IMR-90 (cell line): Measurements from ENCODE around the gene NUP93. TPM values are rescaled to one million over a fixed set of nuclear protein-coding genes. Genes with fewer than 3 reads are reported as not detected.

Source experiments
- ATAC-seq: fragments of 200-7000 bp; cut with Tn5 transposase; 2 replicates; pipeline ENCODE4 v1.9.1; 2020; ENCODE audit warnings: low read depth, mild to moderate bottlenecking, moderate library complexity
- BruUV-seq: library from RNA; stranded (reverse); fragments of 400-500 nt; replicated peaks from 2 replicates; lab custom pipeline; 2021; lab: Mats Ljungman, UMichigan
- CTCF ChIA-PET: fragments of 300-600 bp; formaldehyde crosslinking; extraction: SDS; loops from one replicate; lab custom pipeline; 2021; ENCODE audit warnings: antibody characterized with exemption; lab: Yijun Ruan, JAX
- POLR2A ChIA-PET: fragments of 300-600 bp; sonication (Branson Sonifier 250); formaldehyde crosslinking; loops from one replicate; lab custom pipeline; 2022; ENCODE audit warnings: antibody characterized with exemption; ENCODE audit not compliant: unreplicated experiment; lab: Charles Lee
- DNase-seq: peaks from one replicate; pipeline ENCODE4 v3.0.0; 2013
- H2AFZ ChIP-seq: replicated peaks from 2 replicates; pipeline ENCODE3; 2013; ENCODE audit warnings: low read length, mild to moderate bottlenecking; ENCODE audit not compliant: poor library complexity
- H2AK5ac ChIP-seq: 2 replicates; pipeline ENCODE4 v1.6.1; 2013; ENCODE audit warnings: low read depth, low read length, inconsistent platforms
- H2AK9ac ChIP-seq: replicated peaks from 2 replicates; pipeline ENCODE3; 2013; ENCODE audit warnings: mild to moderate bottlenecking, low read depth, low read length, moderate library complexity; ENCODE audit not compliant: poor library complexity
- H2BK120ac ChIP-seq: 2 replicates; pipeline ENCODE4 v1.6.1; 2013; ENCODE audit warnings: low read depth, low read length, inconsistent platforms
- H2BK15ac ChIP-seq: 3 replicates; pipeline ENCODE4 v1.6.1; 2013; ENCODE audit warnings: low read depth, low read length, inconsistent platforms
- H2BK20ac ChIP-seq: 2 replicates; pipeline ENCODE4 v1.6.1; 2013; ENCODE audit warnings: low read depth, mild to moderate bottlenecking, inconsistent platforms, low read length, moderate library complexity
- H2BK5ac ChIP-seq: 2 replicates; pipeline ENCODE4 v1.6.1; 2013; ENCODE audit warnings: mild to moderate bottlenecking, low read depth, low read length, inconsistent platforms; ENCODE audit not compliant: poor library complexity, severe bottlenecking
- H3K14ac ChIP-seq: replicated peaks from 2 replicates; pipeline ENCODE4 v1.6.1; 2013; ENCODE audit warnings: low read depth, low read length, inconsistent platforms
- H3K18ac ChIP-seq: 2 replicates; pipeline ENCODE4 v1.6.1; 2013; ENCODE audit warnings: low read depth, low read length, control low read depth
- H3K23ac ChIP-seq: 2 replicates; pipeline ENCODE4 v1.6.1; 2013; ENCODE audit warnings: low read depth, low read length, inconsistent platforms
- H3K27ac ChIP-seq: 2 replicates; pipeline ENCODE4 v1.5.1; 2013; ENCODE audit warnings: mild to moderate bottlenecking, control low read depth, low read length; ENCODE audit not compliant: insufficient read depth
- H3K27me3 ChIP-seq: 2 replicates; pipeline ENCODE4 v1.6.1; 2013; ENCODE audit warnings: low read length; ENCODE audit not compliant: control insufficient read depth, insufficient read depth
- H3K36me3 ChIP-seq: 2 replicates; pipeline ENCODE4 v1.6.1; 2013; ENCODE audit warnings: low read length, mixed read lengths; ENCODE audit not compliant: control insufficient read depth, insufficient read depth
- H3K4ac ChIP-seq: 2 replicates; pipeline ENCODE4 v1.6.1; 2013; ENCODE audit warnings: low read depth, low read length, inconsistent platforms
- H3K4me1 ChIP-seq: 2 replicates; pipeline ENCODE4 v1.6.1; 2013; ENCODE audit warnings: low read length, mixed read lengths; ENCODE audit not compliant: control insufficient read depth, insufficient read depth
- H3K4me2 ChIP-seq: 2 replicates; pipeline ENCODE4 v1.6.1; 2013; ENCODE audit warnings: low read depth, mild to moderate bottlenecking, control low read depth, low read length, moderate library complexity
- H3K4me3 ChIP-seq: 2 replicates; pipeline ENCODE4 v1.5.1; 2013; ENCODE audit warnings: low read depth, mild to moderate bottlenecking, control low read depth, low read length, moderate library complexity; ENCODE audit not compliant: insufficient read depth
- H3K56ac ChIP-seq: 2 replicates; pipeline ENCODE4 v1.6.1; 2013; ENCODE audit warnings: low read length, inconsistent platforms; ENCODE audit not compliant: insufficient read depth; ENCODE audit errors: extremely low read depth
- H3K79me1 ChIP-seq, 2 experiments: 2 replicates each; pipeline ENCODE4 v1.6.1; 2013; ENCODE audit warnings: low read length in 2 of 2, inconsistent platforms in 1 of 2, low read depth in 1 of 2
- H3K9ac ChIP-seq: 2 replicates; pipeline ENCODE4 v1.6.1; 2013; ENCODE audit warnings: low read depth, low read length, control low read depth
- H3K9me1 ChIP-seq: 2 replicates; pipeline ENCODE4 v1.6.1; 2013; ENCODE audit warnings: low read length, inconsistent platforms; ENCODE audit not compliant: insufficient read depth
- H3K9me3 ChIP-seq: 2 replicates; pipeline ENCODE4 v1.6.1; 2013; ENCODE audit warnings: low read length; ENCODE audit not compliant: control insufficient read depth, insufficient read depth
- H4K20me1 ChIP-seq: 2 replicates; pipeline ENCODE4 v1.6.1; 2013; ENCODE audit warnings: low read length, inconsistent platforms; ENCODE audit not compliant: insufficient read depth
- H4K5ac ChIP-seq: 2 replicates; pipeline ENCODE4 v1.6.1; 2013; ENCODE audit warnings: mild to moderate bottlenecking, low read depth, low read length, control low read depth
- H4K8ac ChIP-seq, 2 experiments: 2 replicates each; pipeline ENCODE4 v1.6.1; 2013; ENCODE audit warnings: low read depth in 2 of 2, low read length in 2 of 2, control low read depth in 1 of 2, inconsistent platforms in 1 of 2
- H4K91ac ChIP-seq: 2 replicates; pipeline ENCODE4 v1.6.1; 2013; ENCODE audit warnings: low read depth, low read length, inconsistent platforms; ENCODE audit not compliant: insufficient read depth
- BHLHE40 ChIP-seq: fragments of 150-350 bp; IDR thresholded peaks from 2 replicates; pipeline ENCODE4 v1.6.1; 2016; ENCODE audit warnings: mild to moderate bottlenecking, low read depth, low read length
- CEBPB ChIP-seq: IDR thresholded peaks from 2 replicates; pipeline ENCODE4 v1.6.1; 2012; ENCODE audit warnings: low read depth, low read length, improper control_type of control experiment
- CHD1 ChIP-seq: IDR thresholded peaks from 2 replicates; pipeline ENCODE4 v1.6.1; 2012; ENCODE audit warnings: low read depth, low read length, improper control_type of control experiment
- CTCF ChIP-seq: conservative IDR thresholded peaks from 2 replicates; pipeline ENCODE4 v1.5.1; 2012; ENCODE audit warnings: mild to moderate bottlenecking, low read depth, low read length, improper control_type of control experiment
- FOS ChIP-seq: fragments of 150-350 bp; IDR thresholded peaks from 2 replicates; pipeline ENCODE4 v1.6.1; 2016; ENCODE audit warnings: low read depth, low read length
- MAFK ChIP-seq: IDR thresholded peaks from 2 replicates; pipeline ENCODE4 v1.6.1; 2012; ENCODE audit warnings: low read depth, low read length, improper control_type of control experiment
- MAZ ChIP-seq: IDR thresholded peaks from 2 replicates; pipeline ENCODE4 v1.6.1; 2012; ENCODE audit warnings: low read depth, mild to moderate bottlenecking, low read length, improper control_type of control experiment, moderate library complexity, borderline replicate concordance
- MXI1 ChIP-seq: IDR thresholded peaks from 2 replicates; pipeline ENCODE4 v1.6.1; 2012; ENCODE audit warnings: low read depth, mild to moderate bottlenecking, low read length, moderate library complexity, borderline replicate concordance
- NFE2L2 ChIP-seq: fragments of 150-350 bp; IDR thresholded peaks from 2 replicates; pipeline ENCODE4 v1.6.1; 2016; ENCODE audit warnings: low read depth, mild to moderate bottlenecking, low read length
- POLR2A ChIP-seq: IDR thresholded peaks from 2 replicates; pipeline ENCODE4 v1.6.1; 2012; ENCODE audit warnings: mild to moderate bottlenecking, low read depth, low read length
- RAD21 ChIP-seq: IDR thresholded peaks from 2 replicates; pipeline ENCODE4 v1.6.1; 2012; ENCODE audit warnings: low read length, improper control_type of control experiment
- RCOR1 ChIP-seq: IDR thresholded peaks from 2 replicates; pipeline ENCODE4 v1.6.1; 2012; ENCODE audit warnings: mild to moderate bottlenecking, low read length, improper control_type of control experiment; ENCODE audit not compliant: insufficient replicate concordance
- RFX5 ChIP-seq: IDR thresholded peaks from 2 replicates; pipeline ENCODE4 v1.8.0; 2012; ENCODE audit warnings: low read depth, mild to moderate bottlenecking, low read length, moderate library complexity
- SMC3 ChIP-seq: fragments of 150-350 bp; IDR thresholded peaks from 2 replicates; pipeline ENCODE4 v1.6.1; 2016; ENCODE audit warnings: low read depth, mild to moderate bottlenecking, antibody characterized with exemption, low read length, moderate library complexity
- WGBS, 2 experiments: methylation state at CpG; one replicate each; pipeline versions ENCODE4 v1.1.5 to v1.1.7; 2013; ENCODE audit warnings: missing lambda C conversion rate in 2 of 2; ENCODE audit not compliant: insufficient read length in 1 of 2; ENCODE audit errors: extremely low coverage in 2 of 2; 5-methylcytosine and 5-hydroxymethylcytosine counted together
- dilution Hi-C: fragments of 300-500 bp; cut with HindIII; formaldehyde crosslinking; loops from one replicate; pipeline ENCODE4 v1.14.3; 2018; ENCODE audit warnings: low sequenced_read_pairs; ENCODE audit not compliant: unreplicated experiment
- in situ Hi-C: fragments of 300-500 bp; cut with MboI; formaldehyde crosslinking; loops from 3 replicates; pipeline ENCODE4 v1.14.3; 2019; ENCODE audit warnings: low sequenced_read_pairs, inconsistent platforms, mixed read lengths
- intact Hi-C: fragments of 100-400 bp; cut with micrococcal nuclease; formaldehyde crosslinking; loops from 2 replicates; pipeline ENCODE4 v1.10.0; 2022
- polyA plus RNA-seq, 3 experiments: library from polyadenylated mRNA; depleted of rRNA; stranded (reverse); fragments of >200 nt; gene quantifications; 2 replicates each; pipeline ENCODE4 v1.2.3, GENCODE V29; 2012; ENCODE audit warnings: low replicate concordance in 1 of 3
- total RNA-seq: library from RNA; depleted of rRNA; stranded (reverse); fragments of >200 nt; gene quantifications from 2 replicates; pipeline ENCODE4 v1.2.3, GENCODE V29; 2012
- TF ChIP-seq, protein P1 (sequence below): fragments of 150-350 bp; IDR thresholded peaks from 2 replicates; pipeline ENCODE4 v1.6.1; 2017; ENCODE audit warnings: mild to moderate bottlenecking, antibody characterized with exemption, low read length, low read depth
- TF ChIP-seq, protein P2 (sequence below): fragments of 150-350 bp; IDR thresholded peaks from 2 replicates; pipeline ENCODE4 v1.6.1; 2016; ENCODE audit warnings: low read depth, mild to moderate bottlenecking, low read length, moderate library complexity, borderline replicate concordance

NUP93 gene
- total and polyA plus RNA-seq, 2 of the 4 experiments (the other 2 are of a cell fraction) = 54.6 to 72.6 TPM

DNA sequence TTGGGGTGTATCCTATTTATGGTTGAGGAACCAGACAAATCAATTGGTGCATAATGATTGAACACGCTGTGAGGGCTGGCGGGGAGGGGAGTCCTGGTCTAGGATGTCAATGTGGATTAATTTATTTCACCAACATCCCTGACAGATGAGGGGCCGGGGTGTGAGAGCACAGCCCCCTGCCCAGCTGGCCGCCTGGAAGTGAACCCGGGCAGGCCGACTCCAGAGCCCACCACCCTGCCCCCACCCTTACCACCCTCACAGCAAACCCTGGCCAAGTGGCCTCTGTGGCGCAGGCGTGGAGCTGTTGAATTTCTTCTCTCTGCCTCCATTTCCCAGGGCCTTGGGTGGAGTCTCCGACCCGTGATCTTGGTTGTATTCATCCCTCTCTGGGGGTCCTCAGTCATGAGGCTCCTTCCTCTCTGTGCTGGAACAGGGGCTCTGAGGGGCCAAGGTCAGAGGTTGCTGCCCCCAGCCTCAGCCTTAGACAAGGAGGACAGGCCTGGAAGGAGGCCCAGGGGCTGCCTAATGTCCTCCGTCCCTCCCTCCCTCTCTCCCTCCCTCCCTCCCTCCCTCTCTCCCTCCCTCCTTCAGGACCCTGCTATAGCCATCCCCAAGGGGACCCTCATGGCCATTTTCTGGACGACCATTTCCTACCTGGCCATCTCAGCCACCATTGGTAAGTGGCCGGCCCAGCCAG is 147.7 kb downstream of the NUP93 start:
- Histone ChIP-seq H2AK5ac (no peak overlapping the region), H2BK20ac (no peak overlapping the region), H4K20me1 (no peaks in the 10 kb centered on the region), H2AK9ac (no peak overlapping the region), H2BK120ac (no peak overlapping the region), H2BK5ac (no peak overlapping the region), H3K14ac (no peak overlapping the region), H3K4ac (no peak overlapping the region), H3K36me3 (no peaks in the 10 kb centered on the region), H3K27ac (no peak overlapping the region), H3K9me1 (no peaks in the 10 kb centered on the region; the same call in 1 of the 2 replicates), H3K4me1 (no peaks in the 10 kb centered on the region), H3K9me3 (no peaks in the 10 kb centered on the region), H3K27me3 (peaks cover 17% of the 10 kb centered on the region; the same call in 1 of the 2 replicates), H3K79me1 (no peaks in the 10 kb centered on the region), H3K4me2 (no peak overlapping the region), H3K9ac (no peak overlapping the region), H4K5ac (no peak overlapping the region), H3K18ac (no peak overlapping the region), H3K4me3 (no peak overlapping the region), H3K56ac (no peak overlapping the region), H4K91ac (no peak overlapping the region), H3K23ac (no peak overlapping the region), H2AFZ (no peak overlapping the region), H2BK15ac (no peak overlapping the region), H4K8ac (no peak overlapping the region)
- DNase-seq = no peak
- BruUV-seq = no TSS peak
- no peak for ATAC-seq
- in situ Hi-C loops = no loop called here
- dilution Hi-C loops = no loop called here
- WGBS, 2 experiments = no CpG with 5 or more reads among the region's 13 CpGs
- POLR2A ChIA-PET = no interaction called here
- CTCF ChIA-PET = no interaction called here
- TF ChIP-seq RFX5 (no peak), CHD1 (no peak), MAZ (no peak), RCOR1 (no peak), CTCF (no peak), CEBPB (no peak), POLR2A (no peak), NFE2L2 (no peak), MAFK (no peak), RAD21 (no peak), SMC3 (no peak), BHLHE40 (no peak), MXI1 (no peak), FOS (no peak)
- TF ChIP-seq, protein P1, sequence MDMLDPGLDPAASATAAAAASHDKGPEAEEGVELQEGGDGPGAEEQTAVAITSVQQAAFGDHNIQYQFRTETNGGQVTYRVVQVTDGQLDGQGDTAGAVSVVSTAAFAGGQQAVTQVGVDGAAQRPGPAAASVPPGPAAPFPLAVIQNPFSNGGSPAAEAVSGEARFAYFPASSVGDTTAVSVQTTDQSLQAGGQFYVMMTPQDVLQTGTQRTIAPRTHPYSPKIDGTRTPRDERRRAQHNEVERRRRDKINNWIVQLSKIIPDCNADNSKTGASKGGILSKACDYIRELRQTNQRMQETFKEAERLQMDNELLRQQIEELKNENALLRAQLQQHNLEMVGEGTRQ = no peak
- TF ChIP-seq, protein P2, sequence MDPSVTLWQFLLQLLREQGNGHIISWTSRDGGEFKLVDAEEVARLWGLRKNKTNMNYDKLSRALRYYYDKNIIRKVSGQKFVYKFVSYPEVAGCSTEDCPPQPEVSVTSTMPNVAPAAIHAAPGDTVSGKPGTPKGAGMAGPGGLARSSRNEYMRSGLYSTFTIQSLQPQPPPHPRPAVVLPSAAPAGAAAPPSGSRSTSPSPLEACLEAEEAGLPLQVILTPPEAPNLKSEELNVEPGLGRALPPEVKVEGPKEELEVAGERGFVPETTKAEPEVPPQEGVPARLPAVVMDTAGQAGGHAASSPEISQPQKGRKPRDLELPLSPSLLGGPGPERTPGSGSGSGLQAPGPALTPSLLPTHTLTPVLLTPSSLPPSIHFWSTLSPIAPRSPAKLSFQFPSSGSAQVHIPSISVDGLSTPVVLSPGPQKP = no peak
- intact Hi-C loops = no loop called here
